Measurements from ENCODE around the gene DAPK1. TPM values are rescaled to one million over a fixed set of nuclear protein-coding genes. Genes with fewer than 3 reads are reported as not detected.

The DAPK1 gene
- polyA plus RNA-seq, 1 experiment, result 5.4 TPM

DNA sequence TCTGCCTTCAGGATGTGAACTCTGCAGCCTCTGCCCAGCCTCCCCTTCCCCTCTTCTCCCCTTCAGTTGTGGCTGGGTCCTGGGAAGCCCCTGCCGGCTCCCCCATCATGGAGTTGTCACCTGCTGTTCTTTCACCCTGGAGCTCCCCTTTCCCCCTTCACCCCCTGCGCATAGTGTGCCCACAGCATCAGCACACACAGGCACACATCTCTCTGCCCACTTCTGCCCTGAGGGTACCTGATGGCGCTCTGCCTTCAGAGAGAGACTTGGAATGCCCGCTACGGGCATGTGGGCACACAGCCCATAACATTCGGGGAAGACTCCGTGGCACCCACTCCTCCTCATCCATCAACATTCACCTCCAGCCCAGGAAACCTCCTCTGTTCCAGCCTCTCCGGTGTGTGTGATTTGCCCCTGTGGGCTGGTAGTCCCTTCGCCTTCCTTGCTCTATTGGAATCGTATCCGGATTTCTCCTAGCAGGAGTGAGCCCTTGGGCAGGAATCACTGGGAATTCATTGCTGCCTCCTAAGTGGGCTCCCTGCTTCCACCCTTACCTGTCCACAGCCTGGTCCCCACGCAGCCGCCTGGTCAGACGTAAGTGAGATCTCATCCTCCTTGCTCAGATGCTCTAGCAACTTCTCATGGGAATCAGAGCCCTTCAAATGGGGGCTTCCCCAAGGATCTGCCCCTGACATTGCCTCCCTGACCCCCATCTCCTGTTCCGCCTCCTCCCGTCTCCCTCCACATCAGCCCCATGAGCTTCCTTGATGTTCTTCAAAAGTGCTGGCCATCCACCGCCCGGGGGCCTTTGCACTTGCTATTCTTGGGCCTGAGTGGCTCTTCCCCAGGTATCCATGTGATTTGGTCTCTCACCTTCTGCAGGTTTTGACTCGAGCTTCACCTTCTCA is 166.7 kb downstream of the DAPK1 start:
- no peaks in the 10 kb centered on the region; the same call in 1 of the 2 replicates for H3K36me3 ChIP-seq (ENCODE audit: control insufficient read depth, insufficient read depth, low read length)
- CTCF ChIA-PET, result interaction anchor here (1.3 to 3.3 kb wide), 8 partner anchors 24 to 1250 kb away, joined by 3 to 23 read pairs (median 10); partner anchors contain the start of gene DAPK1

GRCh38 chr9:87665505-87665904 is 167.8 kb downstream of the DAPK1 start:
- Histone ChIP-seq H3K4me3 (ENCODE audit: low read depth, low read length) (no peak overlapping the region), H3K36me3 (ENCODE audit: control insufficient read depth, insufficient read depth, low read length) (no peaks in the 10 kb centered on the region; the same call in 1 of the 2 replicates), H3K27me3 (ENCODE audit: control insufficient read depth, insufficient read depth, low read length) (no peaks in the 10 kb centered on the region)
- ChIA-PET POLR2A (no interaction called here), CTCF (no interaction called here)
- TF ChIP-seq CTCF (IDR thresholded peaks at IDR 0.05; ENCODE audit: insufficient read depth, low read depth, low read length), result no peak
- DNase-seq (ENCODE audit: low read depth), result no peak

More for the DNA sequence above, 166.7 kb downstream of the DAPK1 start:
- Histone ChIP-seq H3K27me3 (ENCODE audit: control insufficient read depth, insufficient read depth, low read length) (no peaks in the 10 kb centered on the region), H3K4me3 (ENCODE audit: low read depth, low read length) (no peak overlapping the region)
- TF ChIP-seq CTCF (IDR thresholded peaks at IDR 0.05; ENCODE audit: insufficient read depth, low read depth, low read length), result no peak
- POLR2A ChIA-PET, result no interaction called here
- DNase-seq (ENCODE audit: low read depth), result no peak

DNA sequence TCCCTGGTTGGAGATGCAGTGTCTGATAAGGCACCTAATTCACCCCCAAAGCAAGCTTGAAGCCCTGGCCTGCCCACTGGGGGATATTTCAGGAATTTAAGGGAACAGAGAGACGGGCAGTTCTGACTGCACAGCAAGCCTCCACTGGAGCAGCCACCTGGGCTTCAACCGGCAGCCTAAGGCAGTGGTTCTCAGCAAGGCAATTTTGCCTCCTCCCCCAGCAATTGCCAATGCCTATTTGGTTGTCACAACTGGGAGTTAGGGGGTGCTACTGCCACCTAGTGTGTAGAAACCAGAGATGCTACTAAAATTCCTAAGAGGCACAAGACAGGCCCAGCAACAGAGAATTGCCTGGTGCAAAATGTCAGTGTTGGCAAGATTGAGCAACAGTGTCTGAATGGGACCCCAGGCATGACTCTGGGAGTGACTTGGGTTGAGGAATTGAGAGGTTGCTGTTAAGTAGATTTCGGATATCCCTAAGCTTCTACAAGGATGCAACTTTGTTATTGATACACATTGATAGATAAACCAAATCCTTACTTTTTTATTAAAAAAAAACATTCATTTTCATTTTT is 169.6 kb downstream of the DAPK1 start:
- Histone ChIP-seq H3K4me3 (ENCODE audit: low read depth, low read length) (no peak overlapping the region), H3K27me3 (ENCODE audit: control insufficient read depth, insufficient read depth, low read length) (no peaks in the 10 kb centered on the region; the same call in 1 of the 2 replicates), H3K36me3 (ENCODE audit: control insufficient read depth, insufficient read depth, low read length) (no peaks in the 10 kb centered on the region; the same call in 1 of the 2 replicates)
- no peak for DNase-seq (ENCODE audit: low read depth)
- TF ChIP-seq CTCF (IDR thresholded peaks at IDR 0.05; ENCODE audit: insufficient read depth, low read depth, low read length), result peak; percentile 17; the same call in 1 of the 2 replicates
- ChIA-PET POLR2A (no interaction called here), CTCF (interaction anchor here (0.8 to 1.5 kb wide), 2 partner anchors 11 to 13 kb away, joined by 3 to 4 read pairs; no protein-coding TSS in a partner anchor)

DNA sequence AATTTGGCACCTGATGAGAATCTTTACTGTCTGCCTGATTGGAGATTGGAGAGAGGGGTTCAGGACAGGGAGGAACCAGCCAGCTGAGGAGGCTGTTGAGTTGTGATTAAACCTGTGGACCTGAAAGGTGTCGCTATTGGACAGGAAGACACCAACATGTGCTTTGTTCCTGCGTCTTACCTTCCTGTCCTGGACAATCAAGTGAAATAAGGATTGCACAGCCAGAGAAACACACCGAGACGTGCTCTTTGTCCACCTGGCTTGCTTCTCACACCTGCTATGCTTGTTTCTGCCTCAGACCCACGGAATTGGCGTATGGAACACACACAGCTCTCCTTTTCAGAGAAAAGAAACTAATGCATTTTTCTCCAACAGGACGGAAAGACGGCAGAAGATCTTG is 170.6 kb downstream of the DAPK1 start:
- H3K27me3 ChIP-seq (ENCODE audit: control insufficient read depth, insufficient read depth, low read length), result no peaks in the 10 kb centered on the region; the same call in 1 of the 2 replicates
- ChIA-PET POLR2A (no interaction called here), CTCF (interaction anchor here (0.7 to 1.5 kb wide), 3 partner anchors 10 to 324 kb away, joined by 3 to 4 read pairs (median 3); no protein-coding TSS in a partner anchor)
- no peak for DNase-seq (ENCODE audit: low read depth)
- TF ChIP-seq CTCF (IDR thresholded peaks at IDR 0.05; ENCODE audit: insufficient read depth, low read depth, low read length), result no peak
- no peak overlapping the region for H3K4me3 ChIP-seq (ENCODE audit: low read depth, low read length)
- no peaks in the 10 kb centered on the region; the same call in 1 of the 2 replicates for H3K36me3 ChIP-seq (ENCODE audit: control insufficient read depth, insufficient read depth, low read length)

GRCh38 chr9:87668722-87669121 is 171.1 kb downstream of the DAPK1 start:
- no peaks in the 10 kb centered on the region; the same call in 1 of the 2 replicates for H3K27me3 ChIP-seq (ENCODE audit: control insufficient read depth, insufficient read depth, low read length)
- no peak overlapping the region for H3K4me3 ChIP-seq (ENCODE audit: low read depth, low read length)
- no peaks in the 10 kb centered on the region; the same call in 1 of the 2 replicates for H3K36me3 ChIP-seq (ENCODE audit: control insufficient read depth, insufficient read depth, low read length)
- no peak for TF ChIP-seq CTCF (IDR thresholded peaks at IDR 0.05; ENCODE audit: insufficient read depth, low read depth, low read length)
- POLR2A ChIA-PET, result no interaction called here
- DNase-seq (ENCODE audit: low read depth), result no peak
- CTCF ChIA-PET, result interaction anchor here (0.7 to 1.3 kb wide), 2 partner anchors 154 to 325 kb away, joined by 3 read pairs; no protein-coding TSS in a partner anchor
